Heart right ventricle (tissue), 16 donors: ENCODE results near the gene ENKD1. TPM values are rescaled to one million over a fixed set of nuclear protein-coding genes. Genes with fewer than 3 reads are reported as not detected.

Source experiments
- ATAC-seq, 8 donors: fragments of 200-7000 bp; cut with Tn5 transposase; one replicate each; pipeline ENCODE4 v1.9.1; 2020; ENCODE audit warnings: mild to moderate bottlenecking in 8 of 8, moderate library complexity in 8 of 8, moderate number of reproducible peaks in 1 of 8
- DNase-seq, 2 donors: peaks; one replicate each; pipeline ENCODE4 v3.0.0-alpha.2; 2020
- H3K27ac ChIP-seq, 10 donors: fragments of 200-600 bp; sonication (generic) in 2 of 10; one replicate each; pipeline versions ENCODE4 v1.5.0 to v1.8.0; 2020 to 2022; ENCODE audit warnings: mild to moderate bottlenecking in 3 of 10
- H3K27me3 ChIP-seq, 7 donors: fragments of 200-600 bp; one replicate each; pipeline ENCODE4 v1.8.0; 2021 to 2022; ENCODE audit warnings: mild to moderate bottlenecking in 2 of 7
- H3K36me3 ChIP-seq, 9 donors: fragments of 200-600 bp; sonication (generic) in 1 of 9; one replicate each; pipeline versions ENCODE4 v1.5.0 to v1.8.0; 2020 to 2022; ENCODE audit warnings: mild to moderate bottlenecking in 2 of 9
- H3K4me1 ChIP-seq, 9 donors: fragments of 200-600 bp; sonication (generic) in 1 of 9; one replicate each; pipeline versions ENCODE4 v1.5.0 to v1.8.0; 2020 to 2022; ENCODE audit warnings: mild to moderate bottlenecking in 4 of 9
- H3K4me3 ChIP-seq, 10 donors: fragments of 200-600 bp; sonication (generic) in 2 of 10; one replicate each; pipeline versions ENCODE4 v1.5.0 to v1.8.0; 2020 to 2022; ENCODE audit warnings: mild to moderate bottlenecking in 7 of 10, moderate library complexity in 2 of 10
- H3K9me3 ChIP-seq, 11 donors: fragments of 200-600 bp in 10 of 11; sonication (generic) in 2 of 11; one replicate each; pipeline versions ENCODE4 v1.5.0 to v1.8.0; 2013 to 2022; ENCODE audit warnings: mild to moderate bottlenecking in 2 of 11, control low read depth in 1 of 11, moderate library complexity in 1 of 11
- WGBS, 2 donors: extraction: QIAGEN DNeasy Blood & Tissue Kit; methylation state at CpG; one replicate each; pipeline ENCODE4 v1.1.7; 2013; ENCODE audit warnings: inconsistent platforms in 1 of 2; 5-methylcytosine and 5-hydroxymethylcytosine counted together
- intact Hi-C, 10 donors: fragments of 100-400 bp; cut with DNase I; formaldehyde crosslinking; loops; one replicate each; pipeline versions ENCODE4 v1.11.1 to v1.14.2; 2022
- polyA plus RNA-seq, 2 donors: library from polyadenylated mRNA; stranded (reverse); fragments of 200-250 nt; gene quantifications; one replicate each; pipeline ENCODE4 v1.2.3, GENCODE V29; 2013
- total RNA-seq, 10 donors: library from RNA; stranded (reverse); fragmentation: NEBNext Ultra II Directional in 3 of 10; extraction: Animal tissue kit (Norgen Biotek cat#: 25700) in 3 of 10; gene quantifications; one replicate each; pipeline versions ENCODE4 v1.2.1 to v1.2.4, GENCODE V29; 2021 to 2023
- TF ChIP-seq, protein P1 (sequence below), 9 donors: fragments of 200-600 bp; sonication (generic) in 2 of 9; IDR thresholded peaks; one replicate each; pipeline versions ENCODE4 v1.5.0 to v1.8.0; 2021 to 2022; ENCODE audit warnings: antibody characterized with exemption in 9 of 9, mild to moderate bottlenecking in 5 of 9, moderate library complexity in 1 of 9
- donor health status: Arrhythmogenic right ventricular cardiomyopathy.
- donor health status: ischemic (EF 13 %, LVEDD 7.1; RV severe dilation, severe dysfunction).
- donor health status: healthy with polysubstance abuse.
- donor health status: DM: no; HTN: yes; CAD: no.
- donor health status: DM: no; HTN: no; CAD: no.
- donor health status: ischemic (EF 25% LVEDD 6.9; RV normal size, moderate dysfunction).
- donor health status: ischemic (EF 25% LVEDD 5.7; RV mildly dilated, moderate dysfunction).
- donor health status: healthy.
- donor health status: DM: yes; HTN: yes; CAD: no.
- donor health status: Ischemic cardiomyopathy.
- donor health status: ischemic (EF 35%, LVEDD 5.7; RV mildly dilated, moderate dysfunction).
- donor health status: nonischemic (EF 11% LVEDD 7.7; RV severe dilation, severe dysfunction).
- donor health status: DM: yes; HTN: yes; CAD: no.
- donor health status: PGD.
- donor health status: ischemic (EF 29% LVEDD 5.4; RV normal size, mild dysfunction).
- donor health status: nonischemic (EF 23%, LVEDD 6.1; RV moderate dilation, normal function).

The ENKD1 gene
- total and polyA plus RNA-seq, 12 donors, result 3.6 to 30.9 (median 8.5) TPM

DNA sequence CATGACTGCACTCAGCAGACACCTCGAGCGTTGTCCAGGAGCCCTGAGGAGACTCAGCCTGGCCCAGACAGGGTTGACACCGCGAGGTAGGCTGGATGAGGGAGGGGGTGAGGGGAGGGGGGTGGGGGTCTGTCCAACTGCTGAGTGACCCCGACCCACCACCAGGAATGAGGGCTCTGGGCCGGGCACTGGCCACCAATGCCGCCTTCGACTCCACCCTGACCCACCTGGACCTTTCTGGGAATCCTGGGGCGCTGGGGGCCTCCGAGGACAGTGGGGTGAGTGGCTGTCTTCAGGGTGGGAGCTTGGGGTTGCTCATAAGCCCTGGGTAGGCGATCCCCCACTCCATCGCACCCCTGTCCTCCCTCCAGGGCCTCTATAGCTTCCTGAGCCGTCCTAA lies 18.9 kb downstream of the ENKD1 start:
- DNase-seq, result no peak
- TF ChIP-seq, protein P1, sequence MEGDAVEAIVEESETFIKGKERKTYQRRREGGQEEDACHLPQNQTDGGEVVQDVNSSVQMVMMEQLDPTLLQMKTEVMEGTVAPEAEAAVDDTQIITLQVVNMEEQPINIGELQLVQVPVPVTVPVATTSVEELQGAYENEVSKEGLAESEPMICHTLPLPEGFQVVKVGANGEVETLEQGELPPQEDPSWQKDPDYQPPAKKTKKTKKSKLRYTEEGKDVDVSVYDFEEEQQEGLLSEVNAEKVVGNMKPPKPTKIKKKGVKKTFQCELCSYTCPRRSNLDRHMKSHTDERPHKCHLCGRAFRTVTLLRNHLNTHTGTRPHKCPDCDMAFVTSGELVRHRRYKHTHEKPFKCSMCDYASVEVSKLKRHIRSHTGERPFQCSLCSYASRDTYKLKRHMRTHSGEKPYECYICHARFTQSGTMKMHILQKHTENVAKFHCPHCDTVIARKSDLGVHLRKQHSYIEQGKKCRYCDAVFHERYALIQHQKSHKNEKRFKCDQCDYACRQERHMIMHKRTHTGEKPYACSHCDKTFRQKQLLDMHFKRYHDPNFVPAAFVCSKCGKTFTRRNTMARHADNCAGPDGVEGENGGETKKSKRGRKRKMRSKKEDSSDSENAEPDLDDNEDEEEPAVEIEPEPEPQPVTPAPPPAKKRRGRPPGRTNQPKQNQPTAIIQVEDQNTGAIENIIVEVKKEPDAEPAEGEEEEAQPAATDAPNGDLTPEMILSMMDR (IDR thresholded peaks at IDR 0.05), result no peak
- 78 to 82% methylated on average over 13 of the region's 13 CpGs for WGBS, 2 donors

DNA sequence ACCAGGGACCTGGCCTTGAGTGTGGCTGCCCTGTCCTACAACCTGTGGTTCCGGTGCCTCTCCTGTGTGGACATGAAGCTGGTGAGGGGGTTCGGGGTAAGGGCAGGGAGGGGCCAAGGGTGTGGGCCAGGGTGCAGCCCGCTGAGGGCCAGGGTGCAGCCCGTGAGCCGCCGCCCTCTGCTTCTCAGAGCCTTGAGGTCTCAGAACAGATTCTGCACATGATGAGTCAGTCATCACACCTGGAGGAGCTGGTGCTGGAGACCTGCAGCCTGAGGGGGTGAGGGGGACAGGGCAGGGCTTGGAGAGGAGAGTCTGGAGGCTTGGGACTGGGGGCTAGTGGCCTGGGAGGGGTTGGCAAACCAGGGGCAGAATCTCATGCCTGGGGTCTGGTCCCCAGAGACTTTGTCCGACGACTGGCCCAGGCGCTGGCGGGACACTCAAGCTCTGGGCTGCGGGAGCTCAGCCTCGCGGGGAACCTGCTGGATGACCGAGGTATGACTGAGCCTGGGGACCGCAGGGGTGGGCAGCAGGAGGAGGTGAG lies 19.4 kb downstream of the ENKD1 start:
- H3K27ac ChIP-seq, result no peak overlapping the region
- H3K4me1 ChIP-seq, result peaks cover 0 to 39% (median 13%) of the 10 kb centered on the region in 9 donors
- intact Hi-C loops, result loop anchor here in 3 of 10 donors (5.0 to 10.0 kb wide), 2 partner anchors 102 to 125 kb away; no protein-coding TSS in a partner anchor
- WGBS, 2 donors, result 68 to 79% methylated on average over 15 of the region's 15 CpGs
- peaks cover 24 to 78% (median 72%) of the 10 kb centered on the region in 7 donors for H3K27me3 ChIP-seq
- DNase-seq, result no peak
- H3K9me3 ChIP-seq, result no peaks in the 10 kb centered on the region
- H3K36me3 ChIP-seq, result no peaks in the 10 kb centered on the region
- TF ChIP-seq, protein P1 (IDR thresholded peaks at IDR 0.05), result no peak
- no peak overlapping the region for H3K4me3 ChIP-seq
- no peak for ATAC-seq

More for the DNA sequence above, 18.9 kb downstream of the ENKD1 start:
- ATAC-seq, result no peak
- H3K4me1 ChIP-seq, result peaks cover 0 to 34% (median 12%) of the 10 kb centered on the region in 9 donors
- H3K27ac ChIP-seq, result no peak overlapping the region
- intact Hi-C loops, result loop anchor here in 3 of 10 donors (5.0 to 10.0 kb wide), 2 partner anchors 103 to 125 kb away; no protein-coding TSS in a partner anchor
- no peak overlapping the region for H3K4me3 ChIP-seq
- no peaks in the 10 kb centered on the region for H3K9me3 ChIP-seq
- peaks cover 24 to 83% (median 77%) of the 10 kb centered on the region in 7 donors for H3K27me3 ChIP-seq
- no peaks in the 10 kb centered on the region for H3K36me3 ChIP-seq

DNA sequence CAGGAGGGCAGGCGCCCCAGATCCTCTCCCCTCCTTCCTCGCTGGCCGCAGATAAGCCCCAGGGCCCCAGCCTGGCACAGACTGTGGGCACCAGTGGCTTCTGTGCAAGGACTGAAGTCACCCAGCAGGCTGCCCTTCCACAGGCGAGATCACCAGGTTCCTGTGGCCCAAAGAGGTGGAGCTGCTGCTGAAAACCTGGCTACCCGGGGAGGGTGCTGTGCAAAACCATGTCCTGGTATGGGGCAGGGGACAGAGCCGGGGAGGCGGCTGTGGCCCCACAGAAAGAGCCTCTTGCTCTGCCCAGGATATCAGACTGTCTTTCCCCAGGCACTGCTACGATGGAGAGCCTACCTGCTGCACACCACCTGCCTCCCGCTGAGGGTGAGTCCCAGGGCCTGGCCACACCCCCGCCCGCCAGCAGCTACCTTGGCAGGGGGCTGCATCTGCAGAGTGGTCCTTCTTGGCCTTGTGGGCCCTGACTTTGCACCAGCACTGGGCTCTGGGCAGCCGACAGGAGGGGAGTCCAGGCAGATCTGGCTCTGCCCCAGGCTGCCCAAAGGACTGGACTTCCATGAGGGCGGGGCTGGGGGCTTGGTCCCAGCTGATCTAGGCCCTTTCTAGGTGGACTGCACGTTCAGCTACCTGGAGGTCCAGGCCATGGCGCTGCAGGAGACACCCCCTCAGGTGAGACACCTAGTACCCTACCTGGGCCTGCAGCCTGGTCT lies 21.0 kb downstream of the ENKD1 start:
- TF ChIP-seq, protein P1 (IDR thresholded peaks at IDR 0.05), result no peak
- Histone ChIP-seq H3K9me3 (no peaks in the 10 kb centered on the region), H3K27ac (peak overlapping the region in 1 of 10 donors; percentile 75), H3K4me3 (peak overlapping the region in 6 of 10 donors; percentile 15 to 56 (median 46)), H3K27me3 (peaks cover 24 to 62% (median 59%) of the 10 kb centered on the region in 7 donors), H3K36me3 (no peaks in the 10 kb centered on the region), H3K4me1 (peaks cover 0 to 46% (median 19%) of the 10 kb centered on the region in 9 donors)
- intact Hi-C loops, result loop anchor here in 5 of 10 donors (1.0 to 10.0 kb wide), 4 partner anchors 101 to 125 kb away; no protein-coding TSS in a partner anchor
- DNase-seq (no peak), ATAC-seq (no peak)
- 84 to 87% methylated on average over 15 of the region's 15 CpGs for WGBS, 2 donors

DNA sequence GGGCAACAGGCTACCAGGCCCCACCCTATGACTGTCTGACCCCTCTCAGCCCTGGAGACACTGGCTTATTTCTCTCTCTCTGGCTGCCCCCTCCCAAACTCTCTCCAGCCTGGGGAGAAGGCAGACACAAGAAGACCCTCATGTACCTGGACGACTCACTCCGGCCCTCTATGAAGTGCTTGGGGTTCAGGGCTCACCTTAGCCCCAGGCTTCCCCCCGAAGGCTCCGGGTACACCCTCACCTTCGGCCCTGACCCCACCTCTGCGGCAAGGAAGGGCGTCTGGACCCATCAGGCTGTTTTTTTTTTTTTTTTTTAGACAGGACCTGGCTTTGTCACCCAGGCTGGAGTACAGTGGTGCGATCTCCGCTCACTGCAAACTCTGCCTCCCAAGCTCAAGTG lies 22.5 kb downstream of the ENKD1 start:
- TF ChIP-seq, protein P1 (IDR thresholded peaks at IDR 0.05), result no peak
- no peak for DNase-seq
- no peak for ATAC-seq
- Histone ChIP-seq H3K36me3 (peaks cover 0 to 11% (median 2%) of the 10 kb centered on the region in 9 donors), H3K4me1 (peaks cover 0 to 47% (median 19%) of the 10 kb centered on the region in 9 donors), H3K27me3 (peaks cover 22 to 48% (median 43%) of the 10 kb centered on the region in 7 donors), H3K4me3 (no peak overlapping the region), H3K9me3 (no peaks in the 10 kb centered on the region), H3K27ac (no peak overlapping the region)
- intact Hi-C loops, result loop anchor here in 9 of 10 donors (2.0 to 10.0 kb wide), 5 partner anchors 77 to 123 kb away; partner anchors contain the start of gene CTCF (in 5 of the 9)
- WGBS, 2 donors, result 88 to 93% methylated on average over 9 of the region's 9 CpGs
